GM06990 (cell line): ENCODE measurements around the gene STIL.
"Not testable (repeated sequence)": the region's sequence is repeated elsewhere in the genome, so short reads cannot be mapped to it uniquely, and the experiment has no call there.

ENCODE experiments used
- DNase-seq: peaks from one replicate; pipeline ENCODE4 v3.0.0-alpha.2; 2011; ENCODE audit not compliant: insufficient read length; ENCODE audit errors: extremely low read depth
- H3K27me3 ChIP-seq: replicated peaks from 2 replicates; pipeline ENCODE4 v1.6.0; 2011; ENCODE audit warnings: low read length; ENCODE audit not compliant: control insufficient read depth, insufficient read depth
- H3K36me3 ChIP-seq: 2 replicates; pipeline ENCODE4 v1.5.1; 2011; ENCODE audit warnings: low read length; ENCODE audit not compliant: control insufficient read depth, insufficient read depth
- H3K4me3 ChIP-seq: replicated peaks from 2 replicates; pipeline ENCODE4 v1.5.1; 2011; ENCODE audit warnings: low read depth, mild to moderate bottlenecking, control low read depth, low read length
- TF ChIP-seq, protein P1 (sequence below): IDR thresholded peaks from 2 replicates; pipeline ENCODE4 v1.5.1; 2011; ENCODE audit warnings: low read length, control low read depth, mild to moderate bottlenecking, inconsistent platforms; ENCODE audit not compliant: insufficient read depth, poor library complexity, severe bottlenecking

The STIL gene

DNA sequence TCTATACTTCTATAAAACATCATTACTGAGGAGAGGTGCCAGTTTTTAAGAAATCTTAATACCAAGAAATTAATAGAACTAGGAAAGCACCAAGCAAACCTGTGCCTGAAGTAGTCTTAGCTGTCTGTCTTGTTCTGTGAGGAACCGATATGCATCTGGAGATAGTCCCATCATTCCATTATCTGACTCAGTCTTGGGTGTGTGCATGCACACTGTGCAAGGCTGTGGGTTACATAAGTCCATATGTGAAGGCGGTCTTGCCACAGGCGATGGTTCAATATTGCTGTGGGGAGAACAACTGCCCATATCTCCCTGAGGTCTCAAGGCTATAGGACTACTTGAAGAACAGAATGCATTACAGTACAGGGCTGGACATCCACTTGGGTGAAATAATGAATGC is 33.8 kb downstream of the STIL start:
- Histone ChIP-seq H3K36me3 (peaks cover 2% of the 10 kb centered on the region), H3K27me3 (no peaks in the 10 kb centered on the region), H3K4me3 (no peak overlapping the region)
- TF ChIP-seq, protein P1, sequence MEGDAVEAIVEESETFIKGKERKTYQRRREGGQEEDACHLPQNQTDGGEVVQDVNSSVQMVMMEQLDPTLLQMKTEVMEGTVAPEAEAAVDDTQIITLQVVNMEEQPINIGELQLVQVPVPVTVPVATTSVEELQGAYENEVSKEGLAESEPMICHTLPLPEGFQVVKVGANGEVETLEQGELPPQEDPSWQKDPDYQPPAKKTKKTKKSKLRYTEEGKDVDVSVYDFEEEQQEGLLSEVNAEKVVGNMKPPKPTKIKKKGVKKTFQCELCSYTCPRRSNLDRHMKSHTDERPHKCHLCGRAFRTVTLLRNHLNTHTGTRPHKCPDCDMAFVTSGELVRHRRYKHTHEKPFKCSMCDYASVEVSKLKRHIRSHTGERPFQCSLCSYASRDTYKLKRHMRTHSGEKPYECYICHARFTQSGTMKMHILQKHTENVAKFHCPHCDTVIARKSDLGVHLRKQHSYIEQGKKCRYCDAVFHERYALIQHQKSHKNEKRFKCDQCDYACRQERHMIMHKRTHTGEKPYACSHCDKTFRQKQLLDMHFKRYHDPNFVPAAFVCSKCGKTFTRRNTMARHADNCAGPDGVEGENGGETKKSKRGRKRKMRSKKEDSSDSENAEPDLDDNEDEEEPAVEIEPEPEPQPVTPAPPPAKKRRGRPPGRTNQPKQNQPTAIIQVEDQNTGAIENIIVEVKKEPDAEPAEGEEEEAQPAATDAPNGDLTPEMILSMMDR: no peak
- no peak for DNase-seq

- peaks cover 2% of the 10 kb centered on the region for H3K36me3 ChIP-seq
- no peaks in the 10 kb centered on the region for H3K27me3 ChIP-seq
- DNase-seq: no peak
- no peak overlapping the region for H3K4me3 ChIP-seq
- TF ChIP-seq, protein P1: no peak
Measured at GRCh38 chr1:47276850-47277249, 37.1 kb downstream of the STIL start.

GRCh38 chr1:47275811-47276210 is 38.1 kb downstream of the STIL start:
- not testable (repeated sequence) for H3K4me3 ChIP-seq, DNase-seq, H3K27me3 ChIP-seq, H3K36me3 ChIP-seq

- not testable (repeated sequence) for H3K27me3 ChIP-seq, H3K4me3 ChIP-seq, H3K36me3 ChIP-seq, DNase-seq
Measured at GRCh38 chr1:47265529-47265928, 48.4 kb downstream of the STIL start.

- Histone ChIP-seq H3K4me3 (no peak overlapping the region), H3K27me3 (no peaks in the 10 kb centered on the region), H3K36me3 (peaks cover 4% of the 10 kb centered on the region)
- DNase-seq: no peak
- TF ChIP-seq, protein P1: peak; percentile 74
Measured at GRCh38 chr1:47262787-47263413, 51.0 kb downstream of the STIL start.

DNA sequence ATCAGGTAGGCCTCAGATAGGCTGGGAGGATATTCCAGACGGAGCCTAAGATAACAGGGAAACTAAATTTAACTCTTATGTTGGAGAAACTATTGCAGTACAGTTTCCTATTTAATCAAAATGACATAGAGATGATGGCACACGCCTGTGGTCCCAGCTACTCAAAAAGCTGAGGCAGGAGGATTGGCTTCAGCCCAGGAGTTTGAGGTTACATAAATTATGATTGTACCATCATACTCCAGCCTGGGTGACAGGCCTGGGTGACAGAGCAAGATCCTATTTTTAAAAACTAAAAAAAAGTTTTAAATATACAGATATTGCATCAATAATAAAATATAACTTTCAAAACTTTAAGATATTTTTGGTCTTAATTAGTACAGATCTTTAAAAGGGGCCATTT is 56.7 kb downstream of the STIL start:
- Histone ChIP-seq H3K36me3 (peaks cover 3% of the 10 kb centered on the region), H3K27me3 (no peaks in the 10 kb centered on the region), H3K4me3 (no peak overlapping the region)
- TF ChIP-seq, protein P1: no peak
- DNase-seq: no peak

DNA sequence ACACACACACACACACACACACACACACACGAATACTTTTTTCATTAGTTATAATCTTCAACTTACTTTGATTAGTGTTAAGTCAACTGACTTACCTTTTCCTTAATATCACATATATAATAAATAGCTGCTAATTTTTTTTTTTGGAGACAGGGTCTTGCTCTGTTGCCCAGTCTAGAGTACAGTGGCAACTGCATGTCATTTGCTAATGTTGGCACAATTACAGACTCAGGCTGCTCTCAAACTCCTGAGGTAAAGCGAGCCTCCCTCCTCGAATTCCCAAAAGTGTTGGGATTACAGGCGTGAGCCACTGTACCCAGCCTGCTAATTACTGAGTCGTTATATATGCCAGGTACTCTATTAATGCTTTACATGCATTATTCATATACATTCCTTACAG is 61.2 kb downstream of the STIL start:
- H3K27me3 ChIP-seq: no peaks in the 10 kb centered on the region
- no peak overlapping the region for H3K4me3 ChIP-seq
- TF ChIP-seq, protein P1: no peak
- H3K36me3 ChIP-seq: peaks cover 1% of the 10 kb centered on the region; the same call in 1 of the 2 replicates
- DNase-seq: no peak
